Nephron (organoid): ENCODE results near the gene TPD52L1.
"Not testable (repeated sequence)": the region's sequence is repeated elsewhere in the genome, so short reads cannot be mapped to it uniquely, and the experiment has no call there.

Experiments
- H3K27ac Mint-ChIP-seq, 3 experiments: 2 replicates each; pipeline ENCODE4 v1.8.0; 2020; ENCODE audit warnings: mixed read lengths in 3 of 3, mild to moderate bottlenecking in 2 of 3, moderate library complexity in 1 of 3
- H3K27me3 Mint-ChIP-seq: 2 replicates; pipeline ENCODE4 v1.8.0; 2021; ENCODE audit warnings: low read depth, mild to moderate bottlenecking, moderate library complexity, mixed read lengths
- H3K36me3 Mint-ChIP-seq: 2 replicates; pipeline ENCODE4 v1.8.0; 2020; ENCODE audit warnings: low read depth, mixed read lengths
- H3K4me1 Mint-ChIP-seq: 2 replicates; pipeline ENCODE4 v1.8.0; 2020; ENCODE audit warnings: mixed read lengths
- H3K4me3 Mint-ChIP-seq, 3 experiments: 2 replicates each; pipeline ENCODE4 v1.8.0; 2020; ENCODE audit warnings: mild to moderate bottlenecking in 3 of 3, mixed read lengths in 3 of 3, moderate library complexity in 2 of 3
- H3K9me3 Mint-ChIP-seq: 2 replicates; pipeline ENCODE4 v1.8.0; 2020; ENCODE audit warnings: mixed read lengths
- TF ChIP-seq, protein P1 (sequence below), 3 experiments: fragments of 200-600 bp; sonication (generic); IDR thresholded peaks; one replicate each; pipeline ENCODE4 v1.5.0; 2021; ENCODE audit warnings: antibody characterized with exemption in 3 of 3; ENCODE audit not compliant: unreplicated experiment in 3 of 3

The TPD52L1 gene

DNA sequence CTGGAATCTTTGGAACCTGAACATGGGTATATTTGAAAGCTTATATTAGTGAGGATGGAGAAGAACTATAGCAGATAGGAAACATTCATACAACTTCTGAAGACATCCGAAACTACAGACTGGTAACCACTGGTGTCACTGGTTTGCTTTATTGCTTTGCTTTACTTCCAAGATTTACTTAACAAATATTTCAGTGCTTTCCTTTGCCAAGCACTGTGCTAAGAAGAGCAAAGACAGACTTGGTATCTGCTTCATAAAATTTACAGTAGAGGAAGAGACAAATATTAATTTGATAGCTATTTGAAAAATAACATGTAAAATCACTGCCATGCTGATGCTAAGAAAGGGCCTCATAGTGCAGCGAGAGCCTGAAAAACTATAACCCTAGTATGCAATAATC lies 1.8 kb downstream of the TPD52L1 start:
- H3K27me3 Mint-ChIP-seq: peaks cover 16% of the 10 kb centered on the region
- H3K27ac Mint-ChIP-seq: no peak overlapping the region

DNA sequence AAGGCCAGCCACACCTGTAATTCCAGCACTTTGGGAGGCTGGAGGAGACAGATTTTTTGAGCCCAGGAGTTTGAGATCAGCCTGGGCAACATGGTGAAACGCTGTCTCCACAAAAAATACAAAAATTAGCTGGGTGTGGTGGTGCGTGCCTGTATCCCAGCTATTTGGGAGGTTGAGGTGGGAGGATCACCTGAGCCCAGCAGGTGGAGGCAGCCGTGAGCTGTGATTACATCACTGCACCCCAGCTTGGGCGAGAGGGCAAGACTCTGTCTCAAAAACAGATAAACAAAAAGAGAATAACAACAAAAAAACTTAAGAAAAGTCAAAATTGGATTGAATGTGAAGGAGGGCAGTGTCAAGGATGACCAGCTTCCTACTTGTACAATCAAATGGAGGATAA lies 2.9 kb downstream of the TPD52L1 start:
- H3K36me3 Mint-ChIP-seq: peaks cover 12% of the 10 kb centered on the region
- H3K9me3 Mint-ChIP-seq: no peaks in the 10 kb centered on the region
- H3K27ac Mint-ChIP-seq: no peak overlapping the region
- TF ChIP-seq, protein P1, sequence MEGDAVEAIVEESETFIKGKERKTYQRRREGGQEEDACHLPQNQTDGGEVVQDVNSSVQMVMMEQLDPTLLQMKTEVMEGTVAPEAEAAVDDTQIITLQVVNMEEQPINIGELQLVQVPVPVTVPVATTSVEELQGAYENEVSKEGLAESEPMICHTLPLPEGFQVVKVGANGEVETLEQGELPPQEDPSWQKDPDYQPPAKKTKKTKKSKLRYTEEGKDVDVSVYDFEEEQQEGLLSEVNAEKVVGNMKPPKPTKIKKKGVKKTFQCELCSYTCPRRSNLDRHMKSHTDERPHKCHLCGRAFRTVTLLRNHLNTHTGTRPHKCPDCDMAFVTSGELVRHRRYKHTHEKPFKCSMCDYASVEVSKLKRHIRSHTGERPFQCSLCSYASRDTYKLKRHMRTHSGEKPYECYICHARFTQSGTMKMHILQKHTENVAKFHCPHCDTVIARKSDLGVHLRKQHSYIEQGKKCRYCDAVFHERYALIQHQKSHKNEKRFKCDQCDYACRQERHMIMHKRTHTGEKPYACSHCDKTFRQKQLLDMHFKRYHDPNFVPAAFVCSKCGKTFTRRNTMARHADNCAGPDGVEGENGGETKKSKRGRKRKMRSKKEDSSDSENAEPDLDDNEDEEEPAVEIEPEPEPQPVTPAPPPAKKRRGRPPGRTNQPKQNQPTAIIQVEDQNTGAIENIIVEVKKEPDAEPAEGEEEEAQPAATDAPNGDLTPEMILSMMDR (IDR thresholded peaks at IDR 0.05; ENCODE audit: unreplicated experiment in 3 of 3): no peak
- H3K27me3 Mint-ChIP-seq: peaks cover 14% of the 10 kb centered on the region
- peaks cover 5% of the 10 kb centered on the region for H3K4me1 Mint-ChIP-seq
- no peak overlapping the region for H3K4me3 Mint-ChIP-seq

More for the DNA sequence above, 1.8 kb downstream of the TPD52L1 start:
- Mint-ChIP-seq H3K36me3 (peaks cover 9% of the 10 kb centered on the region), H3K4me1 (peaks cover 5% of the 10 kb centered on the region), H3K9me3 (no peaks in the 10 kb centered on the region), H3K4me3 (peak overlapping the region; percentile 87 to 91 (median 91))
- TF ChIP-seq, protein P1 (IDR thresholded peaks at IDR 0.05; ENCODE audit: unreplicated experiment in 3 of 3): no peak

DNA sequence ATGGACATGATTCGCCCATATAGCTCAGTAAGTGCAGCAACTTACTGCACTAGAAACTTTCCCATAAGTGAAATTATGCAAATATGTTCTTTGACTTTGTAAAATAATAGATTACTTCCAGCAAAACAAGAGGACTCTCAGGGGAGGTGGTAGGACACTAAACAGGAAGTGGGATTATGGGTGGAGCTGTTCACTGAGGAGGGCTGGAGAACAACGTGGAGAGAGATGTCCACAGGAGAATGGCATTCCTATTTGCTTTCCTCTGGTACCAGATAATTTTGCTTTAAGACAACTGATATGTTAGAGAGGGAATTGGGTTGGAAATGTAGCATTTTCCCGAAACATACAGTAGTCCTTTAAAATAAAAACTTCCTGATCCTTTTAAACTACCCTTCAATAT lies 3.7 kb downstream of the TPD52L1 start:
- Mint-ChIP-seq H3K27ac (no peak overlapping the region), H3K36me3 (peaks cover 12% of the 10 kb centered on the region), H3K9me3 (no peaks in the 10 kb centered on the region), H3K4me3 (no peak overlapping the region), H3K27me3 (peaks cover 8% of the 10 kb centered on the region), H3K4me1 (peaks cover 5% of the 10 kb centered on the region)
- TF ChIP-seq, protein P1 (IDR thresholded peaks at IDR 0.05; ENCODE audit: unreplicated experiment in 3 of 3): no peak

DNA sequence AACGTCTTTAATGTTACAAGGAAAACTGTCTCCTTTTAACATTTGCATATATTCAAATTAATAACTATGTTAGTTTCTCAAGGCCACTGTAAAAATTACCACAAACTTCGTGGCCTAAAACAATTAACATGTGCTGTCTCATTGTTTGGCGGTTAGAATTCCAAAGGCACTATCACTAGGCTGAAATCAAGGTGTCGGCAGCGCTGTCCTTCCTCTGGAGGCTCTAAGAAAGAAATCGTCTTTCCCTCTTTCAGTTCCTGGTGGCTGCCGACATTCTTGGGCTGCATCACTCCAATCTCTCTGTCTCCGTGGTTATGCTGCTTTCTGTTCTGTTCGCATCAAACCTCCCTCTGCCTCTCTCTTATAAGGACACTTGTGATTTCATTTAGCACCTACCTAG lies 4.2 kb downstream of the TPD52L1 start:
- no peaks in the 10 kb centered on the region for H3K9me3 Mint-ChIP-seq
- H3K27me3 Mint-ChIP-seq: peaks cover 8% of the 10 kb centered on the region
- no peak overlapping the region for H3K4me3 Mint-ChIP-seq
- peaks cover 12% of the 10 kb centered on the region for H3K36me3 Mint-ChIP-seq
- TF ChIP-seq, protein P1 (IDR thresholded peaks at IDR 0.05; ENCODE audit: unreplicated experiment in 3 of 3): no peak
- H3K4me1 Mint-ChIP-seq: peaks cover 5% of the 10 kb centered on the region
- no peak overlapping the region for H3K27ac Mint-ChIP-seq

DNA sequence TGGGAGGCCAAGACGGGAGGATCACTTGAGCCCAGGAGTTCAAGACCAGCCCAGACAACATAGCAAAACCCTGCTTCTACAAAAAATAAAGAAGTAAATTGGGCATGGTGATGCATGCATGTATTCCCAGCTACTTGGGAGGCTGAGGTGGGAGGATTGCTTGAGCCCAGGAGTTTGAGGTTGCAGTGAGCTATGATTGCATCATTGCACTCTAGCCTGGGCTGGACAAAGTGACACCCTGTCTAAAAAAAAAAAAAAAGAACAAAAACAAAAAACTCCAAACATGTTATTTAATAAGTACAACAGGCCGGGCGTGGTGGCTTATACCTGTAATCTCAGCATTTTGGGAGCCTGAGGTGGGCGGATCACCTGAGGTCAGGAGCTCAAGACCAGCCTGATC lies 9.8 kb downstream of the TPD52L1 start:
- H3K9me3 Mint-ChIP-seq, H3K27ac Mint-ChIP-seq, H3K4me3 Mint-ChIP-seq, H3K4me1 Mint-ChIP-seq, H3K27me3 Mint-ChIP-seq: not testable (repeated sequence)
- peaks cover 12% of the 10 kb centered on the region for H3K36me3 Mint-ChIP-seq

DNA sequence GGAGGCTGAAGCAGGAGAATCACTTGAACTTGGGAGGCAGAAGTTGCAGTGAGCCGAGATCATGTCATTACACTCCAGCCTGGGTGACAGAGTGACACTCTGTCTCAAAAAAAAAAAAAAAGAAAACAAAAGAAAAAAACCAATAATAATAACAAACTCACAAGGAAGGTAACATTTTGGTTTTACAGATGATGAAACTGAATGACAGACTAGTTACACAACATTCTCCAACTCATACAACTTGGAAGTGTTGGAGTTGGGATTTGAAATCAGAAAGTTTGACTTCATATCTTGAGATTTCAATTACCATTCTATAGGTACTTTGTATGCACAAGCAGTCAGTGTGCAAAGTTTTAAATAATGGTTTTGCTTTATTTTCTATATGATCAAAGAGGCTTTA lies 10.2 kb downstream of the TPD52L1 start:
- Mint-ChIP-seq H3K27me3 (peaks cover 5% of the 10 kb centered on the region), H3K27ac (no peak overlapping the region), H3K4me3 (no peak overlapping the region), H3K36me3 (peaks cover 12% of the 10 kb centered on the region), H3K4me1 (peaks cover 3% of the 10 kb centered on the region), H3K9me3 (no peaks in the 10 kb centered on the region)
- TF ChIP-seq, protein P1 (IDR thresholded peaks at IDR 0.05; ENCODE audit: unreplicated experiment in 3 of 3): no peak
